SU-DHL-6 (cell line): ENCODE data around the gene COL4A2.

Source experiments
- H2AFZ ChIP-seq: fragments of 200-600 bp; sonication (generic); 2 replicates; pipeline ENCODE4 v1.6.1; 2014; ENCODE audit warnings: low read depth, mild to moderate bottlenecking, moderate library complexity, mixed read lengths, antibody characterized with exemption, low read length; ENCODE audit not compliant: severe bottlenecking
- H3F3A ChIP-seq: fragments of 200-600 bp; shearing (Covaris generic); 2 replicates; pipeline ENCODE4 v1.6.0; 2016; ENCODE audit warnings: antibody characterized with exemption, mild to moderate bottlenecking; ENCODE audit not compliant: insufficient read depth
- H3K27ac ChIP-seq: fragments of 200-600 bp; sonication (generic); 2 replicates; pipeline ENCODE4 v1.5.1; 2016; ENCODE audit warnings: low read depth, mild to moderate bottlenecking, low read length, moderate library complexity, mixed read lengths
- H3K27me3 ChIP-seq: fragments of 200-600 bp; sonication (generic), shearing (Covaris generic); 2 replicates; pipeline ENCODE4 v1.6.0; 2014; ENCODE audit warnings: mild to moderate bottlenecking, low read length
- H3K36me3 ChIP-seq: fragments of 200-600 bp; sonication (generic); 2 replicates; pipeline ENCODE4 v1.6.1; 2014; ENCODE audit warnings: mild to moderate bottlenecking, low read length, mixed read lengths
- H3K4me2 ChIP-seq: fragments of 300-600, 200-600 bp; shearing (Covaris generic), sonication (generic); 2 replicates; pipeline ENCODE4 v1.6.0; 2014; ENCODE audit warnings: low read length, low read depth, mild to moderate bottlenecking; ENCODE audit not compliant: poor library complexity, severe bottlenecking
- H3K4me3 ChIP-seq: fragments of 200-600 bp; sonication (generic); 2 replicates; pipeline ENCODE4 v1.5.1; 2014; ENCODE audit warnings: antibody characterized with exemption, low read length, mild to moderate bottlenecking, mixed read lengths; ENCODE audit not compliant: insufficient read depth, poor library complexity, severe bottlenecking
- H3K79me2 ChIP-seq: fragments of 200-600 bp; sonication (generic); 2 replicates; pipeline ENCODE4 v1.6.1; 2014; ENCODE audit warnings: mild to moderate bottlenecking, low read length, moderate library complexity; ENCODE audit not compliant: insufficient read depth
- H3K9ac ChIP-seq: fragments of 200-600 bp; sonication (generic); 2 replicates; pipeline ENCODE4 v1.7.0; 2014; ENCODE audit warnings: mild to moderate bottlenecking, low read length
- H3K9me2 ChIP-seq: fragments of 200-600 bp; sonication (generic); replicated peaks from 2 replicates; pipeline ENCODE4 v1.6.1; 2014; ENCODE audit warnings: low read length; ENCODE audit not compliant: insufficient read depth
- H3K9me3 ChIP-seq: fragments of 200-600 bp; sonication (generic); 2 replicates; pipeline ENCODE4 v1.6.1; 2014; ENCODE audit warnings: low read length, mixed read lengths; ENCODE audit not compliant: insufficient read depth
- H4K20me1 ChIP-seq: fragments of 200-600 bp; sonication (generic); 2 replicates; pipeline ENCODE4 v1.6.1; 2014; ENCODE audit warnings: low read depth, mild to moderate bottlenecking, antibody characterized with exemption, low read length, moderate library complexity, mixed read lengths
- EZH2phosphoT487 ChIP-seq: fragments of 200-600 bp; sonication (generic), shearing (Covaris generic); conservative IDR thresholded peaks from 2 replicates; pipeline ENCODE4 v1.6.1; 2018; ENCODE audit warnings: mild to moderate bottlenecking, antibody characterized with exemption, low read length, moderate library complexity, mixed read lengths
- TF ChIP-seq, protein P1 (sequence below): fragments of 200-600 bp; sonication (generic); IDR thresholded peaks from one replicate; pipeline ENCODE4 v1.5.1; 2017; ENCODE audit warnings: antibody characterized with exemption, mild to moderate bottlenecking, low read length, moderate library complexity; ENCODE audit not compliant: insufficient read depth, poor library complexity, severe bottlenecking

Gene COL4A2

DNA sequence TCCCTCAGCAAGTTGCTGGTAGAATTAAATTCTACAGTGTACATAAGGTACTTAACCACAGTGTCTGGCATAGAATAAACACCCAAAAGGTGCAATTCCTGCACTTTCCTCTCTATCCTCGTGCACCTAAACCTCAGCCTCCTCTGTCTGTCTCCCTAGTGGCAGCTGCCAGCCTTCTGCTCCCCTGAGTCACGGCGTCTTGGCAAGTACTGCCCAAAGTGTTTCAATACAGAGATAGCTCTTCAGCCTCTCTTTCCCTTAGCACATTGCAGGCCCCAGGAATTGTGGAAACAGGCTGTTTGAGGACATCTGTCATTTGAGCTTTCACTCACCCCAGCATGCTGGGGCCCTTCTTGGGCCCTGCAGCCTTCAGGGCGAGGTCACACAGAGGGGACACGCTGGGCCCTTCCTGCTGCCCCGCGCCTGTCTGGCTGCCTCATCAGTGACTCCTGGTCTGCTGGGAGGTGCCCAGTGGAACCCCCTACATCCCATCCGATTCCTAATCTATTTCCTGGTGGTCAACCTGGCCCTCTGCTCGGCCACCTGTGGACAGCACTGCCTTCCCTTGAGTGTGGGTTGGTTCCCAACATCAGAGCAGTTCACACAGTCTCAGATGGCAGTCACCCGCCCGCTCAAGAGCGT, 19.3 kb downstream of the COL4A2 start:
- Histone ChIP-seq H3K27ac (no peak overlapping the region), H3K4me3 (no peak overlapping the region), H3K9ac (no peak overlapping the region), H3K27me3 (no peaks in the 10 kb centered on the region), H4K20me1 (no peaks in the 10 kb centered on the region), H3K9me2 (no peaks in the 10 kb centered on the region), H3K4me2 (no peak overlapping the region), H3F3A (no peaks in the 10 kb centered on the region), H3K36me3 (no peaks in the 10 kb centered on the region), H3K9me3 (peaks cover 4% of the 10 kb centered on the region; the same call in 1 of the 2 replicates), H2AFZ (no peak overlapping the region), H3K79me2 (no peaks in the 10 kb centered on the region)
- TF ChIP-seq, protein P1, sequence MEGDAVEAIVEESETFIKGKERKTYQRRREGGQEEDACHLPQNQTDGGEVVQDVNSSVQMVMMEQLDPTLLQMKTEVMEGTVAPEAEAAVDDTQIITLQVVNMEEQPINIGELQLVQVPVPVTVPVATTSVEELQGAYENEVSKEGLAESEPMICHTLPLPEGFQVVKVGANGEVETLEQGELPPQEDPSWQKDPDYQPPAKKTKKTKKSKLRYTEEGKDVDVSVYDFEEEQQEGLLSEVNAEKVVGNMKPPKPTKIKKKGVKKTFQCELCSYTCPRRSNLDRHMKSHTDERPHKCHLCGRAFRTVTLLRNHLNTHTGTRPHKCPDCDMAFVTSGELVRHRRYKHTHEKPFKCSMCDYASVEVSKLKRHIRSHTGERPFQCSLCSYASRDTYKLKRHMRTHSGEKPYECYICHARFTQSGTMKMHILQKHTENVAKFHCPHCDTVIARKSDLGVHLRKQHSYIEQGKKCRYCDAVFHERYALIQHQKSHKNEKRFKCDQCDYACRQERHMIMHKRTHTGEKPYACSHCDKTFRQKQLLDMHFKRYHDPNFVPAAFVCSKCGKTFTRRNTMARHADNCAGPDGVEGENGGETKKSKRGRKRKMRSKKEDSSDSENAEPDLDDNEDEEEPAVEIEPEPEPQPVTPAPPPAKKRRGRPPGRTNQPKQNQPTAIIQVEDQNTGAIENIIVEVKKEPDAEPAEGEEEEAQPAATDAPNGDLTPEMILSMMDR: no peak
- TF ChIP-seq EZH2phosphoT487: no peak

DNA sequence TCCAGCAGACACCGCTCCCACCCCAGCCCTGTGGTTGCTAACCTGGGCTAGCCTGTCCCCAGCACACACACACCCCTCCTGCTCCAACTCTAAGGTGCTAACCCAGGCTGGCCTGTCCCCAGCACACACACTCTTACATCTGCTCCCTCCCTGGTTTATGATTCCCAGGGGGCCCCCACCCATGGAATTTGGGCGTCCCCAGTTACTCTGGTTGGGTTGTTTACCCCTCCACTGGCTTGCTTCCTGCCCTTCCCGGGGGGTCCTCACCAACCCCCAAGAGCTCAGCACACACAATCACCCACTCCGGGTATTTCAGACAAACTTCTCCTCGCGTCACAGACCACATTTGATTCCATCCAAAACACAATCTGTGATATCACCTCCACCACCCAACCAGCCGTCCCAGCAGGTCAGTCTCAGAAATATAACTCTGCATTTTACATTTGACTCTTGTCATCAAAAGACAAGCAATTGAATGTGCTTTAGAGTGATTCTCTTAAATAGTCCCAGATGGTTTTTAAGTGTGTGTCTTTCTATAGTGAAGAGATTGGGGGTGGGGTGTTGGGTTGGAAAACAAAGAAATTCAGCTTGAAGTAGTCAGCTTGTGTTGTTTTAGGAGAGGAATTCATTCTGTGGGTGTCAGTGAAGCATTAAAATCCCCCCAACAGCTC, 20.1 kb downstream of the COL4A2 start:
- H3F3A ChIP-seq: no peaks in the 10 kb centered on the region
- no peak overlapping the region for H3K9ac ChIP-seq
- TF ChIP-seq, protein P1: no peak
- no peak for TF ChIP-seq EZH2phosphoT487

DNA sequence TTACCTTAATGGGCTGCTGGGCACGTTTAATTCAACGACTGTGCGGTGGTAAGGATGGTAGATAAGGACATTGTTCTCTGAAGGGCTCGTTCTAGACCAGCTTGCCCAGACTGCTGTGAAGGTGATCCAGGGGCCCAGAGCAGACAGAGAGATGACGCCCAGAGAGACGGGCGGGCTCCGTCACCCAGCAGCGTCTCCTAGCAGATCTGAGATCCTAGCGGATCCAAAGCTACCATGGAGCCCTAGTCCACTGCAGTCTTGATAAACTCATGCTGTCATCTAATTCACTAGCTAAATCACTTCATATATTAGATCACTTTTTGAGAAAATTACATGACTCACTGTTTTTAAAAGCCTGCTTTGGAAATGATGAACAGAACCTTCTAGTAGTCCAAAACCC, 21.5 kb downstream of the COL4A2 start:
- Histone ChIP-seq H3K9me2 (no peaks in the 10 kb centered on the region), H2AFZ (no peak overlapping the region), H3F3A (no peaks in the 10 kb centered on the region), H3K36me3 (no peaks in the 10 kb centered on the region), H3K9me3 (no peaks in the 10 kb centered on the region), H3K4me3 (no peak overlapping the region), H3K9ac (no peak overlapping the region), H3K27me3 (no peaks in the 10 kb centered on the region), H3K27ac (no peak overlapping the region), H3K4me2 (no peak overlapping the region), H3K79me2 (no peaks in the 10 kb centered on the region), H4K20me1 (no peaks in the 10 kb centered on the region)
- TF ChIP-seq, protein P1: no peak
- TF ChIP-seq EZH2phosphoT487: no peak

More for the DNA sequence above, 20.1 kb downstream of the COL4A2 start:
- H4K20me1 ChIP-seq: no peaks in the 10 kb centered on the region
- H3K36me3 ChIP-seq: no peaks in the 10 kb centered on the region
- H3K9me3 ChIP-seq: no peaks in the 10 kb centered on the region
- no peaks in the 10 kb centered on the region for H3K9me2 ChIP-seq
- H3K4me2 ChIP-seq: no peak overlapping the region
- no peaks in the 10 kb centered on the region for H3K27me3 ChIP-seq
- no peaks in the 10 kb centered on the region for H3K79me2 ChIP-seq
- H2AFZ ChIP-seq: no peak overlapping the region
- H3K27ac ChIP-seq: no peak overlapping the region
- H3K4me3 ChIP-seq: no peak overlapping the region
